Breast epithelium (tissue), 3 donors: ENCODE measurements around the gene METRNL.

Experiments
- POLR2AphosphoS5 ChIP-seq, 3 donors: sonication (generic); formaldehyde crosslinking; IDR thresholded peaks; one replicate each; pipeline ENCODE4 v1.6.1; 2017; ENCODE audit warnings: antibody characterized with exemption in 3 of 3
- TF ChIP-seq, protein P1 (sequence below), 3 donors: fragments of 450-650 bp; IDR thresholded peaks; one replicate each; pipeline ENCODE4 v1.5.1; 2016 to 2017; ENCODE audit warnings: antibody characterized with exemption in 3 of 3, mild to moderate bottlenecking in 3 of 3, moderate library complexity in 3 of 3

DNA sequence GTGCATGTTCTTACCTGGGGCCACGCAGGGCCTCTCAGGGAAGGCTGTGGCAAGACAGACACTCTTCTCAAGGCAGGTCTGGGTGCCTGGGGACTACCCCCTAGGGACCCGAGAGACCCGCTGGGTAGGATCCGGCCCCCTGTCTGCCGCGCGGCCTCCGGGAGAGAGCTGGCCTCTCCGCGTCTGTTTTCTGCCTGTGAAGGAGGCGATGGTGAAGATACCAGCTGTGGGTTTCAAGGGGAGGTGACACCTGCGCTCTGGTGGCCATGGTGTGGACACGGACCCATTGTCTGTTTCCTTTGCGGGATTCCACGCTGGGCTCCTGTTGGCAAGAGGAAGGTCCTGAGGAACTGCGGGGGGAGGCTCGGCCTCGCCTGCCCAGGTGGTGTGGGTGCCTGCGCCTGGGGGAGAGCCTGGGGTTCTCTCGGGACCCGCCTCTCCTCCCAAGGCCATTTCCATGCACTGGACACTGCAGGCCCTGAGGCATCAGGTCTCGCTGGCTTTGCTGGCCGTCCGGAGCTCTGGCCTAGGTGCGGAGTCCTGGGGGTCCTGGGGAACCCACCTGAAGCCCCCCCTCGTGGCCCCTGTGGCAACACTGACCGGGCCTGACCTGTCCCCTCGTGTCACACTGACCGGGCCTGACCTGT, 12.2 kb upstream of the METRNL start:
- TF ChIP-seq POLR2AphosphoS5 (IDR thresholded peaks at IDR 0.05) = no peak
- TF ChIP-seq, protein P1, sequence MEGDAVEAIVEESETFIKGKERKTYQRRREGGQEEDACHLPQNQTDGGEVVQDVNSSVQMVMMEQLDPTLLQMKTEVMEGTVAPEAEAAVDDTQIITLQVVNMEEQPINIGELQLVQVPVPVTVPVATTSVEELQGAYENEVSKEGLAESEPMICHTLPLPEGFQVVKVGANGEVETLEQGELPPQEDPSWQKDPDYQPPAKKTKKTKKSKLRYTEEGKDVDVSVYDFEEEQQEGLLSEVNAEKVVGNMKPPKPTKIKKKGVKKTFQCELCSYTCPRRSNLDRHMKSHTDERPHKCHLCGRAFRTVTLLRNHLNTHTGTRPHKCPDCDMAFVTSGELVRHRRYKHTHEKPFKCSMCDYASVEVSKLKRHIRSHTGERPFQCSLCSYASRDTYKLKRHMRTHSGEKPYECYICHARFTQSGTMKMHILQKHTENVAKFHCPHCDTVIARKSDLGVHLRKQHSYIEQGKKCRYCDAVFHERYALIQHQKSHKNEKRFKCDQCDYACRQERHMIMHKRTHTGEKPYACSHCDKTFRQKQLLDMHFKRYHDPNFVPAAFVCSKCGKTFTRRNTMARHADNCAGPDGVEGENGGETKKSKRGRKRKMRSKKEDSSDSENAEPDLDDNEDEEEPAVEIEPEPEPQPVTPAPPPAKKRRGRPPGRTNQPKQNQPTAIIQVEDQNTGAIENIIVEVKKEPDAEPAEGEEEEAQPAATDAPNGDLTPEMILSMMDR (IDR thresholded peaks at IDR 0.05) = no peak
